Natural killer cell (primary cell): ENCODE data around the gene ZNF507. TPM values are rescaled to one million over a fixed set of nuclear protein-coding genes. Genes with fewer than 3 reads are reported as not detected.

Experiments used
- ATAC-seq, 3 donors: fragments of 150-1000 bp in 2 of 3; fragments of 200-7000 bp in 1 of 3; cut with Tn5 transposase; 1 replicate in 1 of 3; 2 replicates in 2 of 3; pipeline ENCODE4 v1.10.0; 2021; ENCODE audit warnings: mild to moderate bottlenecking in 2 of 3, moderate library complexity in 2 of 3
- DNase-seq, 2 donors: peaks; one replicate each; pipeline versions ENCODE4 v3.0.0 to v3.0.0-alpha.2; 2013 to 2021; ENCODE audit warnings: mixed read lengths in 1 of 2
- H3K27ac ChIP-seq: one replicate; pipeline ENCODE4 v1.5.1; 2013; ENCODE audit warnings: mild to moderate bottlenecking, low read length
- H3K27me3 ChIP-seq: one replicate; pipeline ENCODE4 v1.6.1; 2013; ENCODE audit warnings: low read length; ENCODE audit not compliant: control insufficient read depth, insufficient read depth
- H3K36me3 ChIP-seq: one replicate; pipeline ENCODE4 v1.6.1; 2013; ENCODE audit warnings: low read length; ENCODE audit not compliant: control insufficient read depth, insufficient read depth
- H3K4me1 ChIP-seq: one replicate; pipeline ENCODE4 v1.6.1; 2013; ENCODE audit warnings: low read length; ENCODE audit not compliant: control insufficient read depth, insufficient read depth
- H3K4me3 ChIP-seq: one replicate; pipeline ENCODE4 v1.5.1; 2013; ENCODE audit warnings: low read length
- H3K9me3 ChIP-seq: one replicate; pipeline ENCODE4 v1.6.1; 2013; ENCODE audit warnings: low read length; ENCODE audit not compliant: control insufficient read depth, insufficient read depth
- H3K27ac Mint-ChIP-seq, 2 donors: one replicate each; pipeline ENCODE4 v1.8.0; 2022; ENCODE audit warnings: mild to moderate bottlenecking in 2 of 2, mixed read lengths in 2 of 2, moderate library complexity in 1 of 2
- H3K27me3 Mint-ChIP-seq, 2 donors: one replicate each; pipeline ENCODE4 v1.8.0; 2022; ENCODE audit warnings: low read depth in 2 of 2, mixed read lengths in 2 of 2
- H3K36me3 Mint-ChIP-seq: one replicate; pipeline ENCODE4 v1.8.0; 2022; ENCODE audit warnings: mixed read lengths
- H3K4me1 Mint-ChIP-seq, 2 donors: one replicate each; pipeline ENCODE4 v1.8.0; 2022; ENCODE audit warnings: mixed read lengths in 2 of 2
- H3K4me3 Mint-ChIP-seq: one replicate; pipeline ENCODE4 v1.8.0; 2022; ENCODE audit warnings: mild to moderate bottlenecking, moderate library complexity, mixed read lengths
- H3K9me3 Mint-ChIP-seq, 2 donors: one replicate each; pipeline ENCODE4 v1.8.0; 2022; ENCODE audit warnings: mixed read lengths in 2 of 2
- CTCF ChIP-seq: fragments of 200-600 bp; IDR thresholded peaks from one replicate; pipeline ENCODE4 v1.8.0; 2022; ENCODE audit warnings: antibody characterized with exemption
- WGBS: methylation state at CpG from one replicate; pipeline ENCODE4 v1.1.7; 2013; ENCODE audit warnings: missing lambda C conversion rate; ENCODE audit not compliant: insufficient coverage; 5-methylcytosine and 5-hydroxymethylcytosine counted together
- intact Hi-C: fragments of 100-400 bp; cut with micrococcal nuclease; formaldehyde crosslinking; loops from one replicate; pipeline ENCODE4 v1.14.2; 2022
- total RNA-seq, 4 donors: library from RNA; stranded (reverse); fragments of 120-200 nt in 1 of 4; gene quantifications; one replicate each; pipeline versions ENCODE4 v1.2.3 to v1.2.4, GENCODE V29; 2013 to 2022

ZNF507 gene
- total RNA-seq, 3 donors from 2014 or later (not counting 1 experiment from before 2014, with no cell fraction given) = 27.9 to 34.6 (median 29.1) TPM

- no peaks in the 10 kb centered on the region for H3K9me3 Mint-ChIP-seq
- no peak for TF ChIP-seq CTCF
- no peaks in the 10 kb centered on the region for H3K36me3 Mint-ChIP-seq
- no peak overlapping the region for H3K4me3 ChIP-seq
- H3K4me1 Mint-ChIP-seq = no peaks in the 10 kb centered on the region
- no peaks in the 10 kb centered on the region for H3K27me3 Mint-ChIP-seq
- no peak overlapping the region for H3K27ac Mint-ChIP-seq
- DNase-seq (no peak), ATAC-seq (no peak)
- H3K4me1 ChIP-seq = no peaks in the 10 kb centered on the region
- no peak overlapping the region for H3K4me3 Mint-ChIP-seq
- H3K9me3 ChIP-seq = no peaks in the 10 kb centered on the region
- WGBS = 90% methylated on average over 5 of the region's 6 CpGs
- H3K27me3 ChIP-seq = no peaks in the 10 kb centered on the region
- no peak overlapping the region for H3K27ac ChIP-seq
- intact Hi-C loops = no loop called here
- H3K36me3 ChIP-seq = no peaks in the 10 kb centered on the region
Measured at GRCh38 chr19:32396046-32396652, 50.7 kb downstream of the ZNF507 start.

GRCh38 chr19:32397671-32398101 is 52.3 kb downstream of the ZNF507 start:
- 96% methylated on average over 5 of the region's 5 CpGs for WGBS
- no peaks in the 10 kb centered on the region for H3K4me1 Mint-ChIP-seq
- H3K27ac Mint-ChIP-seq = no peak overlapping the region
- no peaks in the 10 kb centered on the region for H3K27me3 Mint-ChIP-seq
- Histone ChIP-seq H3K36me3 (no peaks in the 10 kb centered on the region), H3K27me3 (no peaks in the 10 kb centered on the region), H3K4me1 (no peaks in the 10 kb centered on the region), H3K4me3 (no peak overlapping the region), H3K27ac (no peak overlapping the region), H3K9me3 (no peaks in the 10 kb centered on the region)
- ATAC-seq (no peak), DNase-seq (no peak)
- H3K36me3 Mint-ChIP-seq = no peaks in the 10 kb centered on the region
- no peak for TF ChIP-seq CTCF
- intact Hi-C loops = no loop called here
- no peaks in the 10 kb centered on the region for H3K9me3 Mint-ChIP-seq
- H3K4me3 Mint-ChIP-seq = no peak overlapping the region

GRCh38 chr19:32401992-32402391 is 56.6 kb downstream of the ZNF507 start:
- no peak for TF ChIP-seq CTCF
- WGBS = 97% methylated on average over 1 of the region's 1 CpG
- H3K27ac Mint-ChIP-seq = no peak overlapping the region
- ATAC-seq (no peak), DNase-seq (no peak)
- H3K9me3 ChIP-seq = no peaks in the 10 kb centered on the region
- H3K27me3 Mint-ChIP-seq = no peaks in the 10 kb centered on the region
- H3K36me3 ChIP-seq = no peaks in the 10 kb centered on the region
- no peak overlapping the region for H3K27ac ChIP-seq
- H3K36me3 Mint-ChIP-seq = no peaks in the 10 kb centered on the region
- H3K9me3 Mint-ChIP-seq = no peaks in the 10 kb centered on the region
- no peak overlapping the region for H3K4me3 Mint-ChIP-seq
- intact Hi-C loops = no loop called here
- H3K4me3 ChIP-seq = no peak overlapping the region
- peaks cover 17% of the 10 kb centered on the region for H3K4me1 ChIP-seq
- H3K4me1 Mint-ChIP-seq = peaks cover 11 to 12% of the 10 kb centered on the region in 2 donors
- no peaks in the 10 kb centered on the region for H3K27me3 ChIP-seq
